ENCODE results near the gene ADGRB2.
A peak's percentile ranks its signal among the peaks of the same experiment; 100 is the strongest.

ADGRB2 gene

DNA sequence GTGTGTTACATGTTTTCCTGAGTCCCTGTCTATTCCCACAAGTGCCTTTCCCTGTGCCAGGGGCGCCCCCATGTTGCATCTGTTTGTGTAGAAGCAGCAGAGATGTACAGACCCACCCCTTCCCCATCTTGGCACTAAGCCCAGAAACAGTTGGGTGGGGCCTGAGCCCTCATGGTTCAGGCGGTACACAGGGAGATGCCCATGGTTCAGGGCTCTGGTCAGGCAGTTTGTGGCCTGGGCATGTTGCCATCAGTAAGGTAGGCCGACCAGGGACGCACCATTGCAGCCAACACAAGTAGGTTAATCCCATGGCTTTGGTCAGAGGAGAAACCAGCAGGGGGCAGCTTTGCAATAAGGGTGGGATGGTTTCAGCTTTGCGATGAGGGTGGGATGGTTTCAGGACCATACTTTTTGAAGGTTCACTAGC is 914 bp upstream of the ADGRB2 start:
- in situ Hi-C loops (cut with HindIII; ENCODE audit: low pct_ligation_motif_present, low sequenced_read_pairs) = no loop called here
- TF ChIP-seq, protein P1, sequence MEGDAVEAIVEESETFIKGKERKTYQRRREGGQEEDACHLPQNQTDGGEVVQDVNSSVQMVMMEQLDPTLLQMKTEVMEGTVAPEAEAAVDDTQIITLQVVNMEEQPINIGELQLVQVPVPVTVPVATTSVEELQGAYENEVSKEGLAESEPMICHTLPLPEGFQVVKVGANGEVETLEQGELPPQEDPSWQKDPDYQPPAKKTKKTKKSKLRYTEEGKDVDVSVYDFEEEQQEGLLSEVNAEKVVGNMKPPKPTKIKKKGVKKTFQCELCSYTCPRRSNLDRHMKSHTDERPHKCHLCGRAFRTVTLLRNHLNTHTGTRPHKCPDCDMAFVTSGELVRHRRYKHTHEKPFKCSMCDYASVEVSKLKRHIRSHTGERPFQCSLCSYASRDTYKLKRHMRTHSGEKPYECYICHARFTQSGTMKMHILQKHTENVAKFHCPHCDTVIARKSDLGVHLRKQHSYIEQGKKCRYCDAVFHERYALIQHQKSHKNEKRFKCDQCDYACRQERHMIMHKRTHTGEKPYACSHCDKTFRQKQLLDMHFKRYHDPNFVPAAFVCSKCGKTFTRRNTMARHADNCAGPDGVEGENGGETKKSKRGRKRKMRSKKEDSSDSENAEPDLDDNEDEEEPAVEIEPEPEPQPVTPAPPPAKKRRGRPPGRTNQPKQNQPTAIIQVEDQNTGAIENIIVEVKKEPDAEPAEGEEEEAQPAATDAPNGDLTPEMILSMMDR (IDR thresholded peaks at IDR 0.05; ENCODE audit: low read depth, low read length, missing control alignments) = peak; percentile 70
- Histone ChIP-seq H3K36me3 (replicated peaks) (no peaks in the 10 kb centered on the region), H3K27ac (no peak overlapping the region), H3K27me3 (replicated peaks) (no peaks in the 10 kb centered on the region), H3K4me3 (ENCODE audit: low read depth, low read length) (no peak overlapping the region)
- DNase-seq = no peak

DNA sequence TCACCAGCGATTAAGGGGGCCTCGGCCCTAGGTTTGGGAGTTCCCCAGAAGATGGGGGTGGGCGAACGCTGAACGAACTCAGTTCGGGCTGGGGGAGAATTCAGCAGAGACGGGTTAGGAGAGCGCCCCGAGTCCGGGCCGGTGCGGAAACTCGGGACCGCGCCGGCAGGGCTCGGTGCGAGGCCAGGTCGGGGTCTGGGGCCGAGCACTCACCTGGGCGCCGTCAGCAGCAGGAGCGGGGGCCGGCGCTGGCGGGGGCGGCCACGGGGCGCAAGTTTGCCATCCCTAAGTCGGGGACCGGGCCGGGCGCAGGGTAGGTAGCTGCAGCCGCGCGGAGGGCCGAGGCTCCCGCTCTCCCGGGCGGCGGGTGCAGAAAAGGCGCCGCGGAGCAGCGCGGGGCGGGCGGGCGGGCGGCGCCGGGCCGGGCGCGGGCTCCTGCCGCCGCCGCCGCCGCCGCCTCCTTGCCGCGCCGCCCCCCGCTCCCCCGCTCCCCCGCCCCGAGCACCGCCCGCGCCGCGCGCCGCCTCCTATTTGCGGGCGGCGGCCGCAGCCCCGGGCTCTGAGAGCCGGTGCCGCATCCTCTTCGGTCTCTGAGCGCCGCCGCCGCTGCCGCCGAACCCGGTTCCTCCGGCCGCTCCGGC is 349 bp downstream of the ADGRB2 start:
- in situ Hi-C loops (cut with HindIII; ENCODE audit: low pct_ligation_motif_present, low sequenced_read_pairs) = no loop called here
- no peak for DNase-seq
- no peak overlapping the region for H3K27ac ChIP-seq
- TF ChIP-seq, protein P1 (IDR thresholded peaks at IDR 0.05; ENCODE audit: low read depth, low read length, missing control alignments) = no peak
- no peaks in the 10 kb centered on the region for H3K36me3 ChIP-seq (replicated peaks)
- H3K4me3 ChIP-seq (ENCODE audit: low read depth, low read length) = peak overlapping the region; percentile 56
- H3K27me3 ChIP-seq (replicated peaks) = no peaks in the 10 kb centered on the region

DNA sequence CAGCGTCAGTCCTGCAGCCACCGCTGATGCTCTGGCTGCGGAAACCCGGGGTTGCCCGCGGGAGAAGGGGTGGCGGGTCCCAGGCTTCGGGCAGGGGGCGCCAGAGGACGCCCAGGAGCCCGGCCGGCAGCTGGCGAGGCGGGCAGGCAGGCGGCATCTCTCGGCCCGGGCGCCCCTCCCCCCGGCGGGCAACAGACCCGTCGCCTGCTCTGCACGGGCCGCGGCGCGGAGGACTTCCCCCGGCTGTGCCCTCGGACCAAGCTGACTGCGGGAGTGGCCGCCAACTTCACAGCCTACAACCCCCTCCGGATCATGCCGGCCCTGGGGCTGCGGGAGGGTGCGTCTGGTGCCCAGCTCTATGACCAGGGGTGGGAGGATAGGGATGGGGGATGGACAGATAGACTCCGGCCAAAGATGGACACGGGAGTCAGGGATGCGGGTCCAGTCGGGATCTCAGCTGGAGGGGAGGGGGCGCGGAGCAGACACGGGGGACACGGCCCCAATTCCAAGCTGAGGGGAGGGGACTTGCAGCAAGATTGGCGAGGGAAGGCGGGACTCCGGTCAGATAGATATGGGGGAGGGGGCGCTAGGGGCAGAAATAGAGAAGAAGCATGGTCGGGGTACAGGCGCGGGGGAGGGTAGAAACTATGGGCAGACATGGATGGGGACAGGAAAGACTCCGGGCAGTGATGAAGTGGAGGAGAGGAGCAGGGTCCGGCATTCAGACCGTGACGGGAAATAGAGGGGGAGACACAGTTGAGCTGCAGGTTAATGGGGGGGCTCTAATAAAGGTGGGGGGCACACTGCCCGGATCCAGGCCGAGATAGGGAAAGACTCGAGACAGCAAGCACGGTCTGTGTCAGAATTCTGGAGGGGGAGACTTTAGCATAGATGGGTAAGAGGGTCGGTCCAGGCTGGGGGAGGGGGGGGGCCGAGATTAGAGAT is 1.1 kb downstream of the ADGRB2 start:
- Histone ChIP-seq H3K27ac (no peak overlapping the region), H3K36me3 (replicated peaks) (no peaks in the 10 kb centered on the region), H3K4me3 (ENCODE audit: low read depth, low read length) (peak overlapping the region; percentile 56), H3K27me3 (replicated peaks) (no peaks in the 10 kb centered on the region)
- DNase-seq = no peak
- in situ Hi-C loops (cut with HindIII; ENCODE audit: low pct_ligation_motif_present, low sequenced_read_pairs) = no loop called here
- TF ChIP-seq, protein P1 (IDR thresholded peaks at IDR 0.05; ENCODE audit: low read depth, low read length, missing control alignments) = peak; percentile 58

DNA sequence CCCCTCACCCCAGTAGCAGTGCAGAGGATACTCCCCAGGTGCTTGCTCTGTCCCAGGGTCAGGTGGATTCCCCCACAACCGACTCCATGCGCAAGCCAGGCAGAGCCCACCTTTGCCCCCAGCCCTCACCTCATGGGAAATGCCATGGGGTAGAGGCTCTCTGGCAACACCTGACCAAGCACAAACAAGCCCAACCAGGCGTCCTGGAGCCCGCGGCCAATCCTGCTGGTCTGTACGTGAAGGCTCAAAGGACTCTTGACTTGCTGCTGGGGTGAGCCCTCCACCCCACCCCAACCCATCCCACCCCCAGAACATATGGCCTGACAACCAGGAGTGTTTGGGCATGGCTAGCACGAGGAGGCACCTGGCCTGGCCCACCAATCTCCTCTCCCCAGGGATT is 1.8 kb downstream of the ADGRB2 start:
- DNase-seq = no peak
- Histone ChIP-seq H3K4me3 (ENCODE audit: low read depth, low read length) (peak overlapping the region; percentile 56), H3K27me3 (replicated peaks) (no peaks in the 10 kb centered on the region), H3K36me3 (replicated peaks) (no peaks in the 10 kb centered on the region), H3K27ac (no peak overlapping the region)
- in situ Hi-C loops (cut with HindIII; ENCODE audit: low pct_ligation_motif_present, low sequenced_read_pairs) = no loop called here
- TF ChIP-seq, protein P1 (IDR thresholded peaks at IDR 0.05; ENCODE audit: low read depth, low read length, missing control alignments) = no peak

- H3K4me3 ChIP-seq (ENCODE audit: low read depth, low read length) = no peak overlapping the region
- in situ Hi-C loops (cut with HindIII; ENCODE audit: low pct_ligation_motif_present, low sequenced_read_pairs) = no loop called here
- H3K27me3 ChIP-seq (replicated peaks) = no peaks in the 10 kb centered on the region
- TF ChIP-seq, protein P1 (IDR thresholded peaks at IDR 0.05; ENCODE audit: low read depth, low read length, missing control alignments) = no peak
- no peak overlapping the region for H3K27ac ChIP-seq
- no peaks in the 10 kb centered on the region for H3K36me3 ChIP-seq (replicated peaks)
- DNase-seq = peak; percentile 28
These were observed 2.3 kb downstream of the ADGRB2 start for GRCh38 chr1:31761883-31762282.
